Measurements from ENCODE around the gene PTBP3.
A peak's percentile ranks its signal among the peaks of the same experiment; 100 is the strongest.

Gene PTBP3

GRCh38 chr9:112174222-112174964, 159.0 kb downstream of the PTBP3 start (continued):
- TF ChIP-seq ZNF335 (tag by site-specific recombination; conservative IDR thresholded peaks at IDR 0.05), result peak; percentile 28; the same call in 1 of the 2 replicates
- TF ChIP-seq KLF10 (tag by site-specific recombination; IDR thresholded peaks at IDR 0.05), result peak; percentile 60; the same call in 1 of the 2 replicates
- no peak for TF ChIP-seq ZNF132 (tag by site-specific recombination; IDR thresholded peaks at IDR 0.05; ENCODE audit: borderline replicate concordance)
- TF ChIP-seq ZNF561 (tag by site-specific recombination; IDR thresholded peaks at IDR 0.05; ENCODE audit: borderline replicate concordance), result peak; percentile 27; the same call in 1 of the 2 replicates
- no peak for TF ChIP-seq ZNF157 (tag by site-specific recombination; IDR thresholded peaks at IDR 0.05)
- TF ChIP-seq SCRT2 (tag by site-specific recombination; IDR thresholded peaks at IDR 0.05), result peak; percentile 91
- TF ChIP-seq PBX3 (CRISPR knock-in tag; IDR thresholded peaks at IDR 0.05), result no peak
- no peak for TF ChIP-seq ZNF626 (tag by site-specific recombination; IDR thresholded peaks at IDR 0.05)
- no peak for TF ChIP-seq RBAK (tag by site-specific recombination; IDR thresholded peaks at IDR 0.05)
- TF ChIP-seq ZNF214 (tag by site-specific recombination; IDR thresholded peaks at IDR 0.05; ENCODE audit: borderline replicate concordance), result no peak
- no peak for TF ChIP-seq ZSCAN18 (tag by site-specific recombination; IDR thresholded peaks at IDR 0.05)
- no peak for TF ChIP-seq GLI4 (tag by site-specific recombination; IDR thresholded peaks at IDR 0.05)
- TF ChIP-seq ZNF311 (tag by site-specific recombination; IDR thresholded peaks at IDR 0.05; ENCODE audit: borderline replicate concordance), result no peak
- TF ChIP-seq ZNF175 (tag by site-specific recombination; IDR thresholded peaks at IDR 0.05), result no peak
- TF ChIP-seq BCL6B (tag by site-specific recombination; IDR thresholded peaks at IDR 0.05), result no peak
- no peak for TF ChIP-seq ZNF747 (tag by site-specific recombination; IDR thresholded peaks at IDR 0.05)
- TF ChIP-seq PRDM2 (tag by site-specific recombination; IDR thresholded peaks at IDR 0.05; ENCODE audit: borderline replicate concordance), result no peak
- peak; percentile 32; the same call in 1 of the 2 replicates for TF ChIP-seq SP2 (tag by site-specific recombination; IDR thresholded peaks at IDR 0.05)
- TF ChIP-seq ZNF449 (tag by site-specific recombination; IDR thresholded peaks at IDR 0.05), result no peak
- TF ChIP-seq ZNF664 (tag by site-specific recombination; IDR thresholded peaks at IDR 0.05), result no peak
- no peak for TF ChIP-seq ZNF223 (tag by site-specific recombination; IDR thresholded peaks at IDR 0.05)
- no peak for TF ChIP-seq YY1 (tag by site-specific recombination; IDR thresholded peaks at IDR 0.05)
- no peak for TF ChIP-seq YY2 (tag by site-specific recombination; IDR thresholded peaks at IDR 0.05)
- no peak for TF ChIP-seq ATF2 (tag by site-specific recombination; IDR thresholded peaks at IDR 0.05; ENCODE audit: low read depth)
- TF ChIP-seq KLF1 (tag by site-specific recombination; IDR thresholded peaks at IDR 0.05), result peak; percentile 77; the same call in 1 of the 2 replicates
- TF ChIP-seq MEIS1 (CRISPR knock-in tag; IDR thresholded peaks at IDR 0.05; ENCODE audit: borderline replicate concordance), result no peak
